Non-pigmented ciliary epithelial cell (primary cell): Measurements from ENCODE around the gene GRHL1.
"Not testable (repeated sequence)": the region's sequence is repeated elsewhere in the genome, so short reads cannot be mapped to it uniquely, and the experiment has no call there.

Source experiments
- DNase-seq: peaks from one replicate; pipeline ENCODE4 v3.0.0-alpha.2; 2010; ENCODE audit warnings: low read depth

GRHL1 gene

DNA sequence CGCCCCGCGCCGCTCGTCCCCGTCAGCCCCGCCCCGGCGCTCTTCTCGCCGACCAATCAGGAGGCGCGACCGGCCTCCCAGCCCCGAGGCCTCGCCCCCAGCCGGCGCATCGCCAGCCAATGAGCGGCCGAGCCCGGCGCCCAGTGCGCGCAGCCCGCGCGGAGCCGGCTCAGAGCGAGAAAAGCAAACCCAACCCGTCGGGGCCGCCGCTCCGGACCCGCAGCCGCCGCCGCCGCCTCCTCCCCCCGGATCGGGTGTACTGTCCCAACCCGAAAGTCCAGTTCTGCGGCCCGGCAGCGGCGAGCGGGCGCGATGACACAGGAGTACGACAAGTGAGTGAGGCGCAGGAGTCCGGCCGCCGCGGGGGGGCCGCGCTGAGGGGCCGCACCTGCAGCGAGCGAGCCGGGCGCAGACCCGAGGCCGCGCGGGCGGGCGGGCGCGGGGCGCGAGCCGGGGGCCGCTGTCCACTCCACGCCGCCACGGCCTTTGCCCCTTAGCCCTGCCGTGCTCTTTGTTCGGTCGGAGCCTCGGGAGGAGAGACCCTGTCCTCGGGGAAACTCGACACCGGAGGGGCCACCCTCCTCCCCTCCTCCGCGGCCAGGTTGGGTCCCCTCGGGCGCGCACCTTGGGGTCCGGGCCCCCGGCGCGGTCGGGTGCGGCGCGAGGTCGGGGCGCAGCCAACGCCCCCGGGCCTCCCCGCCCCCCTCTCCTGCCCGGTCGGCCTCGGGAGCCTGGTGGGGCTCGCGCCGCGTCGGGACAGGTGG lies at the start of gene GRHL1:
Gene GRHL1, plus strand, starts transcription at position 172 of the 764 bp plus-strand sequence. Its CDS starts 141 bp downstream, at position 313.
- no peak for DNase-seq

DNA sequence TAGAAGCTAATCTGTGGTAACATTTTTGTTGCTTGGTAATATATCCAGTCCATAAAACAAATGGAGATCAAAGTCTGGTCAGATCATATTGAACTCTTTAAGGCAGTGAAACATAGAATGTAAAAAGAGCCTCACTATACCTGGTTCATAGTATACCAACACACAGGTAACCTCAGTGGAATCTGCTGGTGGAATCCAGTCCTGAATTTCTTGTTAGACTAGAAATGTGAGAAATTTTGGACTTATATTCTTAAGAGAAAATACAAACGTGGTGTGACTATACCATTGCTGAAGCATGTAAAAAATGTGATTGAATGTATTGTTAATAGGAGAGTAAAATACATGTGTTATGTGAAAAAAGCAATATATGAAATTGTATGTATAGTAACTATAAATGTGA lies 46.1 kb upstream of the GRHL1 start:
- no peak for DNase-seq

GRCh38 chr2:9907402-9907801 lies 44.1 kb upstream of the GRHL1 start:
- DNase-seq = no peak

- DNase-seq = no peak
Measured at GRCh38 chr2:9908639-9909038, 42.9 kb upstream of the GRHL1 start.

DNA sequence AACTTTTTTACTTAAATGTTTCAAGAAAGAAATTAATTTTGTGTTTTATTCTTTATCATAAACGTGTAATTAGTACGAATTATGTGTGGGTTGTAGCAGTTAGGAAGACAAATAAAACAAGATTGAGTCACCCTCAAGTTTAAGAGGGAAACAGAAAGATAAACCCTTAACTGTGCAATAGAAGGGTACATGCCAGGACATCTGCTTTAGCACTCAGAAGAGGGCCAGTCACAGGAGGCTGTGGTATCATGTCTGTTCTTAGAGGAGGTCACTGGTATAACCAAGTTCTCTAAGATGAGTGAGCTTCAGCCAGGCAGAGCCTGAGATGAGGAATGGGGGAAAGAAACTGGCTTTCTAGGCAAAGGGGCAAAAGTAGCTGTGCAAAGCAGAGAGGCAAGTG lies 42.4 kb upstream of the GRHL1 start:
- no peak for DNase-seq

DNA sequence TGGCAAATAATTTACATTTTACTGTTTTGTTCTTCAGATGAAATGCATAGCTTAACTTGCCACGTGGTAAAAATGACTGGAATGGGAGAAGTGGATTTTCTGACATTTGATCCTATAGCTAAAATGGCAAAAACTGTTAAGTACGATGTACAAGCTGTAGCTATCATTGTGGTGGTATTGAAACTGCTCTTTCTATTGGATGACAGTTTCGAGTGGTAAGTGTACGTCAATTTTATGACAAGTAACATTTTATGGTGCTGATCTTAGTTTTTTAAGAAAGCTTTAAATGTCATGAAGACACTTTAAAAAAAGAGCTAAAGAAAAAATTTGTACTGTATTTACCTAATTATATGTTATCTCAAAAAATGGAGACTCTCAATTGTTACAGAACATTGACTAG lies 40.8 kb upstream of the GRHL1 start:
- no peak for DNase-seq

GRCh38 chr2:9912468-9912867 lies 39.0 kb upstream of the GRHL1 start:
- DNase-seq = no peak

- peak; percentile 43 for DNase-seq
Measured at GRCh38 chr2:9914384-9915065, 37.0 kb upstream of the GRHL1 start.

DNA sequence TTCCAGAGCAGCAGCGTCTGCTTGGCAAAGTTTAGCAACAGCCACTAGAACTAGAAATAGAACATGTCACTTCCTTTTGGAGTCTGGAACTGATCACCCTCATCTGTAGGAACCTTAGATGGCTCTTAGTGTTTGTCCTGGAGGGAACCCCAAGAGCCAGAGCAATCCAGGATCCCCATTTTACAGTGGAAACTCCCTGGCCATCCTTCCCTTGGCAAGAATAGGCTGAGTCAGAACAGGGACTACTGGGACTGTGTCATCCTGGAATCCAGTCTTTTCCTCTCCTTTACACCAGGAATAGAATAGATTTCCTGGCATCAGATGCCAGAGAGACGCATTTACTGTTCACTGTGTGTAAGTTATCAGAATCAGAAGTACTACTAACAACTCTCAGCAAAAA lies 33.2 kb upstream of the GRHL1 start:
- DNase-seq = no peak

- DNase-seq = no peak
Measured at GRCh38 chr2:9919512-9919911, 32.0 kb upstream of the GRHL1 start.

- not testable (repeated sequence) for DNase-seq
Measured at GRCh38 chr2:9927020-9927419, 24.5 kb upstream of the GRHL1 start.

- no peak for DNase-seq
Measured at GRCh38 chr2:9937258-9937657, 14.2 kb upstream of the GRHL1 start.

- no peak for DNase-seq
Measured at GRCh38 chr2:9937968-9938367, 13.5 kb upstream of the GRHL1 start.

DNA sequence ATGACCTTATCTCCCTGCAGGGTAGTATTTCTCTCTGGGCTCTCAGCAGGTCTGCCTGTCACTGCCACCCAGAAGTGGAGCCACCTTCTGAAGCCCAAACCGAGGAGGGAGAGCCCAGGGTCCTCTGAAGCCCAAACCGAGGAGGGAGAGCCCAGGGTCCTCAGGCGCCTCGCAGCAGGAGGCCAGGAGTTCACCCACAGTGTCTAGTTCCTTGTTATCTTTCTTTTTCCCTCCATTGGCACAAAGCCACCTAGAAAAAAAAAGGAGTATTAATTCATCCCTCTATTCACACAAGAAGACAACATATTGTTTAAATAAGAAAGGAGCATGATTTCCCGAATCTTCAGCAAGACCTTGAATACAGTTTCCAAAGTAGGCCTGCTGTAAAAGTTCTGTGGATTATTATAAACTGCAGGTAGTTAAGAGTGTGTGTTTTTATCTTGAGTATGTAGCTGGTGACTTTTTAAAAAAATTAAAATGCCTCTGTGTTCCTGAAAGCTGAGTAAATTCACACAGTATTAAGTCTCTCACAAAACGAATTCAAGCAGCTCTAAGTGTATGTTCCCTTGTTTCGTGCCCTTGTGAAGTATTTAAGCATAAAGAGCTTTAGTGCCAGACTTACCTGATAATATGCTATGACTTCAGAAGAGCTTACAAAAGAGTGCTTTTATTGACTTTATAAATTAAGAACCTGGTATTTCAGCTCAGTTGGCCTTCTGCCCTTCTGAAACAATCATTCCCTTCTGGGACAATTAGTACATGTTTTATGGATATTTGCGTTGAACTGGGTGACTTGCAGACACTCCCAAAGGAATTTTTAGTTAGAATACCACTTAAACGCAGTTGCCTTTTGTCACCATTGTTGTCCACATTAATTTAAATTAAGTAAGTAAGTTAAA lies 11.7 kb upstream of the GRHL1 start:
- DNase-seq = no peak

DNA sequence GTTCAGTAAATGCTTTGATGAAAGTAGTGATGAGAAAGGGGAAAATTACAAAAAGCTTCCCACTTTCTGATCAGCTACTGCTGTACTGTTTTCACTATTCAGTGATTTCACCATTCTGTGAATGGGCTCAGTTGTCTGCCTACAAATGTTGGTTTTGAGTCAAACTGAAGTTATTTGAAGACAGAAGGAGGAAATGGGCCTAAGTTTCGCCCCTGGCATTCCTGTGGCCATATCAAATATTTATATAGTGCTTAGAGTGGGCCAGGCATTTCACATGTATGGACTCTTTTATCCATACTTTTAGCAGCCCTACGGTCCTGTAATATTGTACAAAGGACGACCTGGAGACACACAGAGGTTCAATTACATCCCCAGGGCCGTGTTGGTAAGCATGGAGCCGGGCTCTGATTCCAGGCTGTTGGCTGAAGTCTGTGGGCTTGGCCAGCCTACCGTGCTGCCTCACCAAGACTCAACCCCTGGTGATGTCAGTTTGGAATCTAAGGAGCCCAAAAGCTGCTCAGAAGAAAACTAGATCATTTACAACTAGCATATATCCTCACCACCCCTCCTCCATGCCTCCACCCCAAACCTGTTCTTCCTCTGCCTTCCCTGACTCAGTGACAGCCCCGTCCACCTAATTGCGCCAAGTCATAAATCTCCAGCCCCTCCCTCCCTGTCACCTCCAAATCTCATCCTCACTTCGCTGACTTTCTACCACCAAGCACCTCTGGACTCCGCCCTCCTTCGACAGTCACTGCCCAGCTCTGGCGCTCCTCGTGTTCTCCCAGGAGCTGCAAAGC lies 10.1 kb upstream of the GRHL1 start:
- peak; percentile 41 for DNase-seq

DNA sequence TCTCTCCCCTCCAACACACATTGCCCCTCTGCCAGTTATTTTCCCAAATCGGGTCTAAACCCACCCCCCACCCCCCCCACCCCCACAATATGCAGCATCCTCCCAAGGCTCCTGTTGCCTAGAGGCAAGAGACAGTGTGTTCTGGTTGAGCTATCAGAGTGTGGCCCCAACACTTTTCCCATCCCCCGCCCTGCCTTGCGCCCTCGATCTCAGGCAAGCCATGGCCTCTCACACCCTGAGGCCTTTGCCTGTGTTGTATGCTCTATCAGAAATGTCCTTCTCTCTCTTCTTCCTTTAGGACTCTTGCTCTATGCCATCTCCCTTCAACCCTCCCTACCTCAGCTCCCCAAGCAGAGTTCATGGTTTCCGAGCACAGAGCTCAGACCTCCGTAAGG lies 9.5 kb upstream of the GRHL1 start:
- no peak for DNase-seq

DNA sequence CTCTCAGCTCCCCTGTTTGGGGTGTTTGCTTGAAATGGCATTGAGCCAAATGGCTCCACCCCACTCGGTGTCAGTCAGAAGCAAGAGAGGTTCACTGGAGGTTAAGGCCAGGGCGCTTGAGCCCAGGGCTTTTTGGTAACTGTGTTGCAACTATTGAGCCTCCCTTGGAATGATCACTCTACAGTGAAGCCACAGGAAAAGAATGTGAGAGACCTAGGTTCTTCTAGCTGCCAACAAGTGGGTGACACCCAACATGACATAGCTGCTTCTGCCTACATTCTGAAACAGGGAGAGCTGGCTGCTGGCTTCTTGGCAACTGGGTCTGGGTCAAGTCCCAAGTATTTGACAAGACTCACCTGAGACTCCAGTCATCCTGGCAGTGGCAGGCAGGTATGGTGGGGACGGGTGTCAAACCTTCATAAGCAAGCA lies 7.1 kb upstream of the GRHL1 start:
- no peak for DNase-seq

GRCh38 chr2:9945596-9945995 lies 5.9 kb upstream of the GRHL1 start:
- DNase-seq = no peak

- no peak for DNase-seq
Measured at GRCh38 chr2:9946076-9946475, 5.4 kb upstream of the GRHL1 start.

GRCh38 chr2:9946818-9947217 lies 4.7 kb upstream of the GRHL1 start:
- no peak for DNase-seq

DNA sequence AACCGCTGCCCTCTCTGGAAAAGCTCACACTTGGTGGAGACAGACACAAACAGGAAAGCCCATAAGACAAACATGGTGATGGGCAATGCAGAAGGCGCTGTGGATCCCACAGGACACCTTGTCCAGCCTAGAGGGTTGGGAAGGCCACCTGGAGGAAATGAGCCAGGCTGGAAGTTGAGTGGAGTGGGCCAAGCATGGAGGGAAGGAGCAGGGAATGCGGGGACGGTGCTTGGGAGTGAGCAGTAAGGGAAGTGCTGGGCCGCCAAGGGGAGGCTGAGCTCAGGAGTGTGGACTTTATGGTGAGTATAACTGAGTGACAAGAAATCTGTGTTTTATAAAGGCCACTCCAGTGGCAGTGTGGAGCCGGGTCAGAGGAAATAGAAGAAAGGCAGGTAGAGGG lies 2.8 kb upstream of the GRHL1 start:
- DNase-seq = no peak
